ENCODE measurements around the gene CARM1.
"Not testable (repeated sequence)": the region's sequence is repeated elsewhere in the genome, so short reads cannot be mapped to it uniquely, and the experiment has no call there.

Gene CARM1

GRCh38 chr19:10876459-10877240, 5.3 kb downstream of the CARM1 start:
- DNase-seq, result no peak

- not testable (repeated sequence) for DNase-seq
These were observed 6.3 kb downstream of the CARM1 start for GRCh38 chr19:10877608-10878007.

- DNase-seq, result no peak
These were observed 6.9 kb downstream of the CARM1 start for GRCh38 chr19:10878253-10878652.

GRCh38 chr19:10881403-10882107, 10.2 kb downstream of the CARM1 start:
- no peak for DNase-seq

- DNase-seq, result no peak
These were observed 10.7 kb downstream of the CARM1 start for GRCh38 chr19:10882108-10882457.

GRCh38 chr19:10884274-10884673, 12.9 kb downstream of the CARM1 start:
- no peak for DNase-seq

GRCh38 chr19:10885201-10886169, 14.1 kb downstream of the CARM1 start:
- no peak for DNase-seq

GRCh38 chr19:10887616-10888367, 16.4 kb downstream of the CARM1 start:
- no peak for DNase-seq

GRCh38 chr19:10888421-10888866, 17.1 kb downstream of the CARM1 start:
- DNase-seq, result no peak

- DNase-seq, result no peak
These were observed 18.5 kb downstream of the CARM1 start for GRCh38 chr19:10889880-10890279.

- DNase-seq, result no peak
These were observed 20.2 kb downstream of the CARM1 start for GRCh38 chr19:10891405-10892086.

GRCh38 chr19:10892256-10892655, 20.9 kb downstream of the CARM1 start:
- no peak for DNase-seq

- DNase-seq, result no peak
These were observed 23.5 kb downstream of the CARM1 start for GRCh38 chr19:10894911-10895213.

- DNase-seq, result no peak
These were observed 24.0 kb downstream of the CARM1 start for GRCh38 chr19:10895363-10895762.

- DNase-seq, result no peak
These were observed 24.6 kb downstream of the CARM1 start for GRCh38 chr19:10895920-10896319.

GRCh38 chr19:10896851-10897526, 25.6 kb downstream of the CARM1 start:
- DNase-seq, result no peak

- DNase-seq, result no peak
These were observed 27.3 kb downstream of the CARM1 start for GRCh38 chr19:10898633-10899032.

GRCh38 chr19:10899151-10899653, 27.8 kb downstream of the CARM1 start:
- DNase-seq, result no peak

GRCh38 chr19:10907925-10908324, 36.6 kb downstream of the CARM1 start:
- no peak for DNase-seq

GRCh38 chr19:10908380-10908960, 37.1 kb downstream of the CARM1 start:
- DNase-seq, result no peak

Data from CD4-positive, alpha-beta T cell treated with Interleukin-1 beta for 1 hour (primary cell).